Naive B cell (primary cell): ENCODE data around the gene FBXW11. TPM values are rescaled to one million over a fixed set of nuclear protein-coding genes. Genes with fewer than 3 reads are reported as not detected.
"Not testable (repeated sequence)": the region's sequence is repeated elsewhere in the genome, so short reads cannot be mapped to it uniquely, and the experiment has no call there.

Experiments used
- ATAC-seq, 2 donors: fragments of 150-1000 bp; cut with Tn5 transposase; 2 replicates each; pipeline ENCODE4 v1.10.0; 2021; ENCODE audit warnings: low read depth in 2 of 2, mild to moderate bottlenecking in 2 of 2, moderate library complexity in 2 of 2
- DNase-seq: peaks from one replicate; pipeline ENCODE4 v3.0.0; 2022
- H3K27ac Mint-ChIP-seq, 6 donors: one replicate each; pipeline ENCODE4 v1.8.0; 2020 to 2022; ENCODE audit warnings: mild to moderate bottlenecking in 6 of 6, mixed read lengths in 6 of 6, moderate library complexity in 5 of 6, inconsistent platforms in 2 of 6
- H3K27me3 Mint-ChIP-seq, 3 donors: one replicate each; pipeline ENCODE4 v1.8.0; 2021 to 2022; ENCODE audit warnings: mixed read lengths in 3 of 3, mild to moderate bottlenecking in 1 of 3
- H3K36me3 Mint-ChIP-seq, 2 donors: one replicate each; pipeline ENCODE4 v1.8.0; 2020 to 2022; ENCODE audit warnings: mixed read lengths in 2 of 2, inconsistent platforms in 1 of 2, mild to moderate bottlenecking in 1 of 2
- H3K4me1 Mint-ChIP-seq, 3 donors: one replicate each; pipeline ENCODE4 v1.8.0; 2020 to 2022; ENCODE audit warnings: mixed read lengths in 3 of 3, inconsistent platforms in 1 of 3, mild to moderate bottlenecking in 1 of 3, moderate library complexity in 1 of 3
- H3K4me3 Mint-ChIP-seq, 8 donors: one replicate each; pipeline ENCODE4 v1.8.0; 2020 to 2022; ENCODE audit warnings: mild to moderate bottlenecking in 8 of 8, mixed read lengths in 8 of 8, moderate library complexity in 8 of 8, inconsistent platforms in 2 of 8
- H3K9me3 Mint-ChIP-seq, 7 donors: one replicate each; pipeline ENCODE4 v1.8.0; 2020 to 2022; ENCODE audit warnings: mixed read lengths in 7 of 7, mild to moderate bottlenecking in 5 of 7, inconsistent platforms in 2 of 7, moderate library complexity in 1 of 7
- polyA plus RNA-seq, 6 donors: library from polyadenylated mRNA; unstranded; fragments of 300-500 nt; fragmentation: Illumina TruSeq; gene quantifications; one replicate each; pipeline ENCODE4 v1.2.3, GENCODE V29; 2021; ENCODE audit warnings: low read depth in 6 of 6

FBXW11 gene
- polyA plus RNA-seq, 6 donors from 2014 or later = 35.9 to 48.0 (median 41.5) TPM

DNA sequence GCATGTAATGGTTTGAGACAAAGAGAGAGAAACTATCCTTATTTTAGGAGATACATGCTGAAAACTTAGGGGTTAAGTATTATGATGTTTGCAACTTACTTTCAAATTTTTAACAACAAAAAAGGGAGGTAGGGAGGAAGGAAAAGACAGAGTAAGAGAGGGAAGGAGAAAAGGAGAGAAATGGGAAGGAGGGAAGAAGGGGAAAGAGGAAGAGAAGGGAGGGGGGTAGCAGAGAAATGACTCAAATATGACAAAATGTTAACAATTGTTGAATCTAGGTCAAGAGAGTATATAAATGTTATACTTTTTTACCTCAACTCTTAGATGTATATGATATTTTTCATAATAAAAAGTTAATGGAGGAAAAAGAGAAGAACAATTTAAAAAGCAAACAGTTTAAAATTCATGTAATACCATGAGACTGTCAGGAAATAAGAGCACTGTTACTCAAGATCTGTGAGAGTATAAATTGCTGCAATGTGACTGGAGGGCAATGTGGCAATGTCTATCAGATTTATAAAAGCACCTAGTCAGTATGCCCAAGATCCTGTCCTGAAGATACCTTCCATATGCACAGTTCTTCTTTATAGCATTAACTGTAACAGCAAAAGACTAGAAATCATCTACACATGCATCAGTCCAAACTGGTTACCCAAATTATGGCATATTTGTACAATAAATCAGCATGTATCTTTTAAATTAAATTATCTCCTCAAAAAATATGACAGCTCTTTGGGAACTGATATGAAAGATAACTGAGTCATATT lies 16.3 kb downstream of the FBXW11 start:
- H3K4me1 Mint-ChIP-seq = peaks cover 57 to 83% (median 65%) of the 10 kb centered on the region in 3 donors
- DNase-seq (no peak), ATAC-seq (no peak)
- peak overlapping the region in 1 of 8 donors; percentile 12 for H3K4me3 Mint-ChIP-seq
- peaks cover 11 to 22% of the 10 kb centered on the region in 2 donors for H3K36me3 Mint-ChIP-seq
- peak overlapping the region in 4 of 6 donors; percentile 61 to 74 (median 66) for H3K27ac Mint-ChIP-seq
- peaks cover 0 to 1% (median 0%) of the 10 kb centered on the region in 7 donors for H3K9me3 Mint-ChIP-seq
- H3K27me3 Mint-ChIP-seq = no peaks in the 10 kb centered on the region

DNA sequence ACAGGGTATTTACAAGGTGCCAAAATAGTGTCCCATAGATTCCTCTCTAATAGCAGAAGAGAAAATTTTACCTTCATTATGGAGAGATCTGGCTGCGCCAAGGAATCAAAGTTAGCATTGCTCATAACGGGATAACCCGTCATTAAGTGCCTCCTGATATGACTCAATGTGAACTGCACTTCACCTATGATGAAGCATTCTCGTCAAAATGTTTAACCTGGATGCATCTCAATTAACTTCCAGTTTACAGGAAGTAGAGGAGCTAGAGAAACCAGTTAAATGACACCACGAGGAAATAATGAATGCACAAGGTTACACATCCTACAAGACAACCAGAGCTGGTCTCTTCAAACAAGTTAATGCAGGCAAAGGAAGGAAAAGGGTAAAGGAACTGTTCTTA lies 17.2 kb downstream of the FBXW11 start:
- peak overlapping the region in 3 of 8 donors; percentile 10 to 56 (median 17) for H3K4me3 Mint-ChIP-seq
- peaks cover 58 to 83% (median 66%) of the 10 kb centered on the region in 3 donors for H3K4me1 Mint-ChIP-seq
- peaks cover 0 to 1% (median 0%) of the 10 kb centered on the region in 7 donors for H3K9me3 Mint-ChIP-seq
- ATAC-seq = no peak
- no peak for DNase-seq
- H3K27ac Mint-ChIP-seq = peak overlapping the region in 4 of 6 donors; percentile 1 to 86 (median 43)
- H3K36me3 Mint-ChIP-seq = peaks cover 7 to 22% of the 10 kb centered on the region in 2 donors
- H3K27me3 Mint-ChIP-seq = no peaks in the 10 kb centered on the region

DNA sequence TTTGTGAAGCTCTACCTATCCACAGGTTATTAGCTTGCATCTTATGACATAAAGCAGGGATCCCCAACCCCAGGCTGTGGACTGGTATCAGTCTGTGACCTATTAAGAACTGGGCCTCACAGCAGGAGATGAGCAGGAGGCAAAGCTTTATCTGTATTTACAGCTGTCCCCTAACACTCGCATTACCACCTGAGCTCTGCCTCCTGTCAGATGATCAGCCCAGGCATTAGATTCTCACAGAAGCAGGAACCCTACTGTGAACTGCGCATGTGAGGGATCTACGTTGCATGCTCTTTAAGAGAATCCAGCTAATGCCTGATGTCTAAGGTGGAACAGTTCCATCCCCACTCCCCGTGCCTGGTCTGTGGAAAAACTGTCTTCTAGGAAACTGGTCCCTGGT lies 19.7 kb downstream of the FBXW11 start:
- H3K4me3 Mint-ChIP-seq = peak overlapping the region in 1 of 8 donors; percentile 69
- H3K27me3 Mint-ChIP-seq = no peaks in the 10 kb centered on the region

DNA sequence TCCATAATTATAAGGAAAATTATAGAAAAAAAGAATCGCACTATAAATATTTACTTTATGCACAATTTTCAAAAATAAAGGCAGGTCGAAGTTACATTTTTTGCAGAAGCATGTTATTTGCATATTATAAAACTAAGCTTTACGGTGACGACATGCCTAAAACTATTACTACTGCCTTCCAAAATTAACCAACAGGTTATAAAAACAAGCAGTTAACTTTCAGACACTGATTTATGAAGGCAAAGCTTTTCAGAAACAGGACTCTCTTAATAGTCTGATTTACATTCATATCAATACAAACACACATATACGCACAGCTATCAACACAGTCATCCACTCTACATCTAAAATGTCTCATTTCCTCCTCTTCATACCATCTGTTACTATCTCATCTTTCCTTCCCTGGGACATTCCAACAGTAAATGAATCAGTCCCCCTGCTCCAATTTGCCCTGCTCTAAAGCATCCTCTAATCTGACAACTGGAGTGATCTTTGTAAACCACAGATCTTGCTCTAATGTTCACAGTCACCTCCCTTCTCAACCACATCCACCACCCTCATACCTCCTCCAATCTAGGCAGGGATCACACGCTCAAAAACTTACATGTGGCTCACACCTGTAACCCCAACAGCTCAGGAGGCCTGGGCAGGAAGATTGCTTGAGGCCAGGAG lies 21.6 kb downstream of the FBXW11 start:
- peak overlapping the region in 5 of 8 donors; percentile 5 to 65 (median 31) for H3K4me3 Mint-ChIP-seq
- H3K27me3 Mint-ChIP-seq = no peaks in the 10 kb centered on the region
- ATAC-seq (peak; percentile 23 to 42), DNase-seq (no peak)
- H3K36me3 Mint-ChIP-seq = peaks cover 10 to 19% of the 10 kb centered on the region in 2 donors
- H3K9me3 Mint-ChIP-seq = peaks cover 0 to 12% (median 4%) of the 10 kb centered on the region in 7 donors
- peak overlapping the region; percentile 2 to 95 (median 36) for H3K27ac Mint-ChIP-seq
- peaks cover 59 to 83% (median 68%) of the 10 kb centered on the region in 3 donors for H3K4me1 Mint-ChIP-seq

More for the DNA sequence above, 19.7 kb downstream of the FBXW11 start:
- ATAC-seq (no peak), DNase-seq (no peak)
- Mint-ChIP-seq H3K4me1 (peaks cover 60 to 81% (median 70%) of the 10 kb centered on the region in 3 donors), H3K36me3 (peaks cover 8 to 22% of the 10 kb centered on the region in 2 donors), H3K9me3 (peaks cover 0 to 1% (median 0%) of the 10 kb centered on the region in 7 donors), H3K27ac (peak overlapping the region in 2 of 6 donors; percentile 11 to 66)

DNA sequence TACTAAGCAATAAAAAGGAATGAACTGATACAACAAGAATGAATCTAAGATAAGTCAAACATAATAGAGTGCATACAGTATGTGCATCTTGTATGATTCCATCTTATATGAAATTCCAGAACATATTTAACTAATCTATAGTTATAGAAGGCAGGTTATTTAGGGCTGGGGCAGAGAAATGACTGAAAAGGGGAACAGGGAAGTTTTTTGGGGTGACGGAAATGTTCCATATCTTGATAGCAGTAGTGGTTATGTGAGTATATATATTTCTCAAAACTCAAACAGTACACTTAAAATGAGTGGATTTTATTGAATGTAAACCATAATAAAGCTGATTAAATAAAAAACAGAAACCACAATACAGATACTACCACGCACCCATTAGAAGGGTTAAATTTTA lies 24.6 kb downstream of the FBXW11 start:
- peaks cover 8 to 12% of the 10 kb centered on the region in 2 donors for H3K36me3 Mint-ChIP-seq

DNA sequence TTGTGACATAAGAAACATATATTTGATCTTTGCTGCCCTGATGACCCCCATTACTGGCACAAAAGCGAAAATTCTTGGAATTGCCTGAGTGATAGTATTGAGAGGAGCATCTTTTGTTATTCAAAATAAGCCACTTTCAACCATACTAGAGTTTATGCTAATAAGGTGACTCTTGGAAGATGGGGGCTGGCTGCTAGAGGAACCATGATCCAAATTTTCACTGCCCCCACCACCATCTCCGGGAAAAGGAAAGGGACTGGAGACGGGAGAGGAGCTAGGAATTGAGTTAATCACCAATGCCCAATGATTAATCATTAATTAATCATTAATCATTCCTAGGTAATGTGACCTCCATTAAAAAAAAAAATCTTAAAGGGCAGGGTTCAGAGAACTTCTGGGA lies 25.6 kb downstream of the FBXW11 start:
- H3K27me3 Mint-ChIP-seq = no peaks in the 10 kb centered on the region
- H3K4me3 Mint-ChIP-seq = peak overlapping the region in 1 of 8 donors; percentile 39
- no peak for ATAC-seq
- peaks cover 6 to 9% of the 10 kb centered on the region in 2 donors for H3K36me3 Mint-ChIP-seq
- H3K9me3 Mint-ChIP-seq = peaks cover 0 to 41% (median 18%) of the 10 kb centered on the region in 7 donors
- peaks cover 56 to 85% (median 70%) of the 10 kb centered on the region in 3 donors for H3K4me1 Mint-ChIP-seq
- peak overlapping the region in 2 of 6 donors; percentile 68 to 70 for H3K27ac Mint-ChIP-seq
- DNase-seq = no peak

More for the DNA sequence above, 24.6 kb downstream of the FBXW11 start:
- peak overlapping the region in 5 of 8 donors; percentile 1 to 47 (median 30) for H3K4me3 Mint-ChIP-seq
- peak overlapping the region in 4 of 6 donors; percentile 29 to 78 (median 62) for H3K27ac Mint-ChIP-seq
- DNase-seq = no peak
- H3K9me3 Mint-ChIP-seq = peaks cover 0 to 36% (median 18%) of the 10 kb centered on the region in 7 donors
- H3K27me3 Mint-ChIP-seq = no peaks in the 10 kb centered on the region
- ATAC-seq = no peak
- H3K4me1 Mint-ChIP-seq = peaks cover 52 to 80% (median 65%) of the 10 kb centered on the region in 3 donors

DNA sequence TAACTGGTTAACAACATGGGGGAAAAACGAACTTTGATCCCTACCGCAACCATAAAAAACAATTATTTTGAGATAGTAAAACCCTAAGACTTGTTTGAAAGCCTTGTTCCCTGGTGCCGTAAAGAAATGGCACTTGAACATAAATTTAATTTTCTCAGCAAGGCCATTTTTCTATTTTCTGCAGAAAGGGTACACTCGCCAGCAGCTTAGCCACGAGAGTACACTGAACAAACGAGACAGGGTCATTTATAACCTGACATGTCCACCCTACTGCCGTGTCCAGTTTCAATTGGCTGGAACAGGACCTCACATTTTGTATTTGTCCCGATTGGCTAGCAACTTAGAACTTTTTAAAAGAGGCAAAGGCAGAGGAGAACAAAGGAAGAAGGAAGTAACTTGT lies 26.8 kb downstream of the FBXW11 start:
- Mint-ChIP-seq H3K36me3 (peaks cover 9 to 10% of the 10 kb centered on the region in 2 donors), H3K4me3 (peak overlapping the region in 1 of 8 donors; percentile 20), H3K9me3 (peaks cover 0 to 42% (median 18%) of the 10 kb centered on the region in 7 donors), H3K27ac (peak overlapping the region in 1 of 6 donors; percentile 65), H3K27me3 (no peaks in the 10 kb centered on the region), H3K4me1 (peaks cover 60 to 87% (median 75%) of the 10 kb centered on the region in 3 donors)
- ATAC-seq = no peak
- DNase-seq = no peak

DNA sequence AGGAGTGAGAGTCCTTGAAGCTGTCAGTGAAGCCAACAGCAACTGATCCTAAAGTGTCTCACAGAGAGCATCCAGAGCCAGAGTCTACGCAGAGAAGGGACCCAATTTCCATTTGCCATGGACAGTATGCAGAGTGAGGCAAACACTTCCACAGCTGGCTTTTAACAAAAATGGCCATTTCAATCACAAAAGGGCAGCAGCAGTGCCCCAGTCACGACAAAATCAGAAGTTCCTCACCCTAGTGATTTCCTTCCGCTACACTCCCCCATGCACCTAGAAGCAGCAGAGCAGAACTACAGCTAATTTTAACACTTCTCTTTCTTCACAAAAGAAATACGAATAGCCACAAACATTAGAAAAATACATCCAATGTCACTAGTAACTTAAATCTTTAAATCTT lies 27.9 kb downstream of the FBXW11 start:
- peak overlapping the region; percentile 51 to 93 (median 82) for H3K27ac Mint-ChIP-seq

DNA sequence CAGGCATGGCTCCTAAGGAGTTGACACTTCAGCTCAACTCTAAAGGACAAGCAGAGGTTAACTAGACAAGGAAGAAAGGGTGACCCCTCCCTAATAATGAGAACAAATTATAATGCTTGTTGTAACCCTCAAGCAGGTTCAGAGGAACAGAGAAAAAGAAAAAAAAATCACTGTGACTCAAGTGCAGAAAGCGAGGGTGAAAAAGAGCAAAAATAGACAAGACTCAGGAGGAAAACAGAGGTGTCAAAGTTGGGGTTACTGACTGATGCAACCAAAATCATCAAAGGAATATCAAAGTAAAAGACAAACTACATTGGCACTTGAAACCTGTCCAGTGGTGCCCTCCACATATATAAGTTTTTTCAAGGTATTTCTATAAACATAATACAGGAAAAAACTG lies 28.4 kb downstream of the FBXW11 start:
- H3K27ac Mint-ChIP-seq = peak overlapping the region; percentile 36 to 93 (median 91)
- H3K4me3 Mint-ChIP-seq = peak overlapping the region; percentile 63 to 89 (median 78)
- H3K9me3 Mint-ChIP-seq = peaks cover 0 to 42% (median 18%) of the 10 kb centered on the region in 7 donors
- peak in 1 of 2 donors; percentile 16 for ATAC-seq
- DNase-seq = no peak
- H3K36me3 Mint-ChIP-seq = peaks cover 9 to 10% of the 10 kb centered on the region in 2 donors
- no peaks in the 10 kb centered on the region for H3K27me3 Mint-ChIP-seq
- H3K4me1 Mint-ChIP-seq = peaks cover 52 to 82% (median 71%) of the 10 kb centered on the region in 3 donors

More for the DNA sequence above, 27.9 kb downstream of the FBXW11 start:
- Mint-ChIP-seq H3K4me3 (peak overlapping the region; percentile 63 to 89 (median 78)), H3K4me1 (peaks cover 51 to 82% (median 71%) of the 10 kb centered on the region in 3 donors), H3K36me3 (peaks cover 9 to 10% of the 10 kb centered on the region in 2 donors), H3K27me3 (no peaks in the 10 kb centered on the region), H3K9me3 (peaks cover 0 to 42% (median 18%) of the 10 kb centered on the region in 7 donors)
- peak; percentile 50 for DNase-seq
- ATAC-seq = peak; percentile 87 to 88

DNA sequence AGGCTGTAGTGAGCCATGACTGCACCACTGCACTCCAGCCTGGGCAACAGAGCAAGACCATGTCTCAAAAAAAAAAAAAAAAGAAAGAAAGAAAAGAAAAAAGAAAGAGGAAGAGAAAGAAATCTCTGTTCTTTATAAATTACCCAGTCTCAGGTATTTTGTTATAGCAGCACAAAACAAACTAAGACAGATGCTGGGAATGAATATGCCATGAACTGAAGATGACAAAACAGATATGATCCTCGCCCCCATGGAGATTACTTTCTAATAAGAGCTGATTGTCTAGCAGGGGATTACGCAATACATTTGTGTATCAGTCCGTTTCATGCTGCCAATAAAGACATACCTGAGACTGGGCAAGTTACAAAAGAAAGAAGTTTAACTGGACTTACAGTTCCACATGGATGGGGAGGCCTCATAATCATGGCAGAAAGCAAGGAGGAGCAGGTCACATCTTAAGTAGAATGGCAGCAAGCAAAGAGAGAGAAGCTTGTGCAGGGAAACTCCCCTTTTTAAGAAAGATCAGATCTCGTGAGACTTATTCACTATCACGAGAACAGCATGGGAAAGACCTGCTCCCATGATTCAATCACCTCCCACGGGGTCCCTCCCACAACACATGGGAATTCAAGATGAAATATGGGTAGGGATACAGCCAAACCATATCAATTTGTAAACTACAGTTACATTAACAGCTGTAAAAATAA lies 29.0 kb downstream of the FBXW11 start:
- ATAC-seq = peak in 1 of 2 donors; percentile 18
- not testable (repeated sequence) for H3K27me3 Mint-ChIP-seq, DNase-seq, H3K36me3 Mint-ChIP-seq
- Mint-ChIP-seq H3K9me3 (peaks cover 0 to 42% (median 18%) of the 10 kb centered on the region in 7 donors), H3K27ac (peak overlapping the region; percentile 36 to 93 (median 90)), H3K4me1 (peaks cover 49 to 82% (median 69%) of the 10 kb centered on the region in 3 donors), H3K4me3 (peak overlapping the region; percentile 63 to 89 (median 78))

DNA sequence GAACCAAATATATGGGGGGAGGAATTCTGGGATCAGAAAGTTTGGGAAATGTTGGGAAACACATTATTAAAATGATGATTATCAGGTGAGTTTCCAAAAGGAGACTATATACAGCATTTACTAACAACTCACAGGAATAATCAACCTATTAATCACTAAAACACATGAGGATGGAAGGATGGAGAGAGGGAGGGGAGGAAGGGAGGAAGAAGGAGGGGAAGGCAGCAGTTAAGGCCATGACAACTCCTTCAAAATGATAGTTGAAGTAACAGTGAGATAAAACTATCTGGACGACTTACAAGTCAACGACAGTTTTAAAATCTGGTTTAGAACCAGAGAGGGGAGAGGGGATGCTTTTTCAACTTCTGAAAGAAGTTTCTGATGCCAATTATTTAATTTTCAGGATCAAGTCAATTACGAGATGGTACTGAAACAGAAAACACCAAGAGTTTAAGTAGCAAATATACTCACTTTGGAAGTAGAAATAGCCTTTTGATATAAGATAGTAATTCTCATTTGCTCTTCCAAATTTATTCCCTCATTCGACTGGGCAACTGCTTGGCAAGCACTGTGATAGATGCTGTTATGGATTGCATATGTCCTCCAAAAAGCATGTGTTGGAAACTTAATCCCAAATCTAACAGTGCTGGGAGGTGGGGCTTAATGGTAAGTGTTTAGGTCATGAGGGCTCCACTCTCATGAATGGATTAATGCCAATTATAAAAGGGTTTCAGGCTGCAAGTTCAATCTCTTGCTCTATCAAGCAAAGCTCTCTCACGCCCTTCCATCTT lies 30.4 kb downstream of the FBXW11 start:
- Mint-ChIP-seq H3K36me3 (peaks cover 9% of the 10 kb centered on the region in 2 donors), H3K4me1 (peaks cover 45 to 79% (median 65%) of the 10 kb centered on the region in 3 donors), H3K27ac (peak overlapping the region; percentile 38 to 97 (median 82)), H3K9me3 (peaks cover 0 to 38% (median 19%) of the 10 kb centered on the region in 7 donors), H3K27me3 (no peaks in the 10 kb centered on the region), H3K4me3 (peak overlapping the region; percentile 1 to 81 (median 67))
- ATAC-seq (no peak), DNase-seq (no peak)
